ENCODE results near the gene EHMT1.

Gene EHMT1

DNA sequence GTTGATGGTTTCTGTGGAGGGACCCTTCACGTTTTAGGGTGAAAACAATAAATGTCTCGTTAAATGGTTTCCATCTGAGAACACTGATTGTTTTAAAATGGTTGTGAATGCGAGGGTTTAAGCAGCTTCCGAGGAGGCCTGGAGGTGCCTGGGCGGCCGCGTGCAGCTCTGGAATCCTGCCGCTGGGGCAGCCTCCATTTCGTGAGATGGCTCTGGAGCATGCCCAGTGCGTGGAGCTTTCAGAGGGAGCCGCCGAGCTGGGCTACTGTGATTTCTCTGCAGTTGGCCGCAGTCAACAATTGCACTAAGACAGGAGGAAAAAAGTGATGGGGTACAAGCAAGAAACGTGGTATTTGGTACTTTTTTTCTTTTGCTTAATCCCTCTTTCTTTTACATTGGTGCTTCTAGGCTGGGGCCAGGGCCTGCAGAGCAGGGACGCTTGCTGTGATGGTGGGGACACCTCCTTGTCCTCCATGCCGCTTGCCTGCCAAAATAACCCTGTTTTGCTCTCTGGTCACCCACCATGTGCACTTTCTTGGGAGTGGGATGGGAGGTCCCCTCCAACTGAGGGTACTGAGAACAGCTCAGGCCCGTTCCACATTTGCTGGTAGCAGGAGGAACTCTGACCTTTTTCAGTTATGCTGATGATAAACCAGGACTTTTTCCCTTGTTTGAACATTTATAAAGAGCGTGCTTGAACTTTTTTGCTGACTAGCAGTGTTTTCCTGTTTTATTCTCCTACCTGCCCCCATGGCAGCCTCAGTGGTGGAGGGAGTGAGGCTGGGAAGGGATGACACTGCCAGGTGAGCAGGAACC, 47.1 kb downstream of the EHMT1 start:
- TF ChIP-seq SIN3A (IDR thresholded peaks at IDR 0.05; ENCODE audit: borderline replicate concordance, insufficient read depth, low read length) = no peak
- TF ChIP-seq POLR2AphosphoS5 (IDR thresholded peaks at IDR 0.05; ENCODE audit: low read depth, low read length) = no peak
- TF ChIP-seq FOXP2 (optimal IDR thresholded peaks at IDR 0.05; ENCODE audit: borderline replicate concordance, extremely low read depth, extremely low read length, insufficient read depth) = no peak
- TF ChIP-seq, protein P1, sequence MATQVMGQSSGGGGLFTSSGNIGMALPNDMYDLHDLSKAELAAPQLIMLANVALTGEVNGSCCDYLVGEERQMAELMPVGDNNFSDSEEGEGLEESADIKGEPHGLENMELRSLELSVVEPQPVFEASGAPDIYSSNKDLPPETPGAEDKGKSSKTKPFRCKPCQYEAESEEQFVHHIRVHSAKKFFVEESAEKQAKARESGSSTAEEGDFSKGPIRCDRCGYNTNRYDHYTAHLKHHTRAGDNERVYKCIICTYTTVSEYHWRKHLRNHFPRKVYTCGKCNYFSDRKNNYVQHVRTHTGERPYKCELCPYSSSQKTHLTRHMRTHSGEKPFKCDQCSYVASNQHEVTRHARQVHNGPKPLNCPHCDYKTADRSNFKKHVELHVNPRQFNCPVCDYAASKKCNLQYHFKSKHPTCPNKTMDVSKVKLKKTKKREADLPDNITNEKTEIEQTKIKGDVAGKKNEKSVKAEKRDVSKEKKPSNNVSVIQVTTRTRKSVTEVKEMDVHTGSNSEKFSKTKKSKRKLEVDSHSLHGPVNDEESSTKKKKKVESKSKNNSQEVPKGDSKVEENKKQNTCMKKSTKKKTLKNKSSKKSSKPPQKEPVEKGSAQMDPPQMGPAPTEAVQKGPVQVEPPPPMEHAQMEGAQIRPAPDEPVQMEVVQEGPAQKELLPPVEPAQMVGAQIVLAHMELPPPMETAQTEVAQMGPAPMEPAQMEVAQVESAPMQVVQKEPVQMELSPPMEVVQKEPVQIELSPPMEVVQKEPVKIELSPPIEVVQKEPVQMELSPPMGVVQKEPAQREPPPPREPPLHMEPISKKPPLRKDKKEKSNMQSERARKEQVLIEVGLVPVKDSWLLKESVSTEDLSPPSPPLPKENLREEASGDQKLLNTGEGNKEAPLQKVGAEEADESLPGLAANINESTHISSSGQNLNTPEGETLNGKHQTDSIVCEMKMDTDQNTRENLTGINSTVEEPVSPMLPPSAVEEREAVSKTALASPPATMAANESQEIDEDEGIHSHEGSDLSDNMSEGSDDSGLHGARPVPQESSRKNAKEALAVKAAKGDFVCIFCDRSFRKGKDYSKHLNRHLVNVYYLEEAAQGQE (IDR thresholded peaks at IDR 0.05; ENCODE audit: insufficient read depth in 1 of 2, low read depth in 2 of 2, low read length in 2 of 2) = no peak

DNA sequence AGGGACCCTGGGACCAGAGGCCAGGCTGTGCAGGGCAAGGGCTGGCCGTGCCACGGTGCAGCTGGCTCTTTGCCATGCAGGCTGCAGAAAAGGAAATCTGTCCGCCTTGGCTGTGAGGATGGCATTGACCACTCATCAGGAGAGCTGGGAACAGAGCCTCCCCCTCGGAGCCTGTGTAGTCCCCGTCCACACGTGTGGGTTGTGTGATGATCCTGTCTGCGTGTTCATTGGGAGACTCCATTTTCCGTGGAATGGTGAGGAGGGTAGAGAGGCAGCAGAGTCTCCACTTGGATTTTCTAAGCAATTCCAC, 47.7 kb downstream of the EHMT1 start:
- no peak for TF ChIP-seq FOXP2 (optimal IDR thresholded peaks at IDR 0.05; ENCODE audit: borderline replicate concordance, extremely low read depth, extremely low read length, insufficient read depth)
- TF ChIP-seq, protein P1 (IDR thresholded peaks at IDR 0.05; ENCODE audit: insufficient read depth in 1 of 2, low read depth in 2 of 2, low read length in 2 of 2) = no peak
- no peak for TF ChIP-seq POLR2AphosphoS5 (IDR thresholded peaks at IDR 0.05; ENCODE audit: low read depth, low read length)
- no peak for TF ChIP-seq SIN3A (IDR thresholded peaks at IDR 0.05; ENCODE audit: borderline replicate concordance, insufficient read depth, low read length)
- TF ChIP-seq TAF1 (IDR thresholded peaks at IDR 0.05; ENCODE audit: borderline replicate concordance, insufficient read depth, low read length) = no peak

DNA sequence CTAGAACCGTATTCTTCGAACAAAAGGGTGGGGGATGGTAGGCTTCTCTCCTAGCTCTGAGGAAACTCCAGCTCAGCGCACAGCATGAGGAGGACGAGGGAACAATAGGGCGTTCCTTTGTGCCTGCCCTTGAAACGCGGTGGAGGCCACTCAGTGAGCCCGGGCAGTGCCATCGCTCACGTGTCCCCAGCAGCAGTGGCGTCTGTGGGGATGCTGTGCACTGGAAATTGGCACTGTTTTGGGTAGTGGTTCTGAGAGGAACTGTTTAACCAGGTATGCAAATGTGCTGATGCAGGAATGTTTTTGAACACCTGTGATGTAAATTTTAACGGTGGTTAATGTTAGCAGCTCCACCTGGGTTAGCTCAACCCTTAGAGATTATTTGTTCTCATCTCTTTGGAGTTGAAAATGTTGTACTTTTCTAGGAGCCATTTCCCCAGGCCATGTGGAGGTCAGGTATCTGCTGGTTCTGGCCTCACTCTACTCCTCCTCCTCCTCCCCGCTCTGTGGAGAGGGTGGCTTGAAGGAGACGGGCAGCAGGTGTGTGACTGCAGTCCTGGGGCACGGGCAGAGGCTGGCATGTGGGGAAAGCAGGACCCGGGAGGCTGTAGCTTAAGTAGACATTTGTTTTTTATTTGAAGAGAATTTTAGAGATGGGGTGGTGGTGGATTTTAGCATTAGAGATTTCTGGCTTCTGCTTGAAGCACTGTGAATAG, 48.3 kb downstream of the EHMT1 start:
- no peak for TF ChIP-seq SIN3A (IDR thresholded peaks at IDR 0.05; ENCODE audit: borderline replicate concordance, insufficient read depth, low read length)
- TF ChIP-seq POLR2AphosphoS5 (IDR thresholded peaks at IDR 0.05; ENCODE audit: low read depth, low read length) = no peak
- no peak for TF ChIP-seq FOXP2 (optimal IDR thresholded peaks at IDR 0.05; ENCODE audit: borderline replicate concordance, extremely low read depth, extremely low read length, insufficient read depth)
- TF ChIP-seq TAF1 (IDR thresholded peaks at IDR 0.05; ENCODE audit: borderline replicate concordance, insufficient read depth, low read length) = no peak
- TF ChIP-seq, protein P1 (IDR thresholded peaks at IDR 0.05; ENCODE audit: insufficient read depth in 1 of 2, low read depth in 2 of 2, low read length in 2 of 2) = no peak

DNA sequence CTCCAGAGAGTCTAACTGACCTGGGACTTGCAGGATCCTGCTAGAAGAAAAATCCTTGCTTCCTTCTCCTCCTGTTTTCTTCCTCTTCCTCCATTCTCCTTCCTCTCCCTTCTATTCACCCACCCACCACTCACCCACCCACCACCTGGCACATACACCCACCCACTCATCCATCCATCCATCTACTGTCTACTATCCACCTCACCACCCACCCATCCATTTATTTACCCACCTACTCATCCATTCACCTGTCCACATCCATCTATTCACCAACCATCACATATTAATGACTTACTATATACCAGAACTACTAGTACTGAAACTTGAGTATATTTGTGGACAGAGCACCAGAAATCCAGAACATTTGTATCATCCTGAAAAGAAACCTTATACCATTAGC, 49.4 kb downstream of the EHMT1 start:
- TF ChIP-seq POLR2AphosphoS5 (IDR thresholded peaks at IDR 0.05; ENCODE audit: low read depth, low read length) (no peak), SIN3A (IDR thresholded peaks at IDR 0.05; ENCODE audit: borderline replicate concordance, insufficient read depth, low read length) (no peak), TAF1 (IDR thresholded peaks at IDR 0.05; ENCODE audit: borderline replicate concordance, insufficient read depth, low read length) (no peak), FOXP2 (optimal IDR thresholded peaks at IDR 0.05; ENCODE audit: borderline replicate concordance, extremely low read depth, extremely low read length, insufficient read depth) (no peak)
- TF ChIP-seq, protein P1 (IDR thresholded peaks at IDR 0.05; ENCODE audit: insufficient read depth in 1 of 2, low read depth in 2 of 2, low read length in 2 of 2) = no peak
